Keratinocyte (primary cell): ENCODE measurements around the gene PCGF3. TPM values are rescaled to one million over a fixed set of nuclear protein-coding genes. Genes with fewer than 3 reads are reported as not detected.

Source experiments
- DNase-seq: peaks from one replicate; pipeline ENCODE4 v3.0.0-alpha.2; 2011; ENCODE audit warnings: low read depth, missing footprints, low spot score
- FAIRE-seq: peaks from 2 replicates; lab custom pipeline; 2011; peaks lifted over from hg19 to GRCh38; lab: Jason Lieb, UNC
- H2AFZ ChIP-seq: 2 replicates; pipeline ENCODE4 v1.6.0; 2012; ENCODE audit warnings: low read length, control low read depth, inconsistent platforms; ENCODE audit not compliant: control insufficient read depth
- H3K27ac ChIP-seq: 2 replicates; pipeline ENCODE4 v1.5.1; 2011; ENCODE audit warnings: low read length; ENCODE audit not compliant: control insufficient read depth, insufficient read depth
- H3K27me3 ChIP-seq: 3 replicates; pipeline ENCODE4 v1.6.0; 2011; ENCODE audit warnings: low read length; ENCODE audit not compliant: control insufficient read depth, insufficient read depth; ENCODE audit errors: extremely low read depth
- H3K36me3 ChIP-seq, 2 experiments: 2 replicates in 1 of 2; 3 replicates in 1 of 2; pipeline ENCODE4 v1.5.1; 2011; ENCODE audit warnings: low read length in 2 of 2, mild to moderate bottlenecking in 1 of 2; ENCODE audit not compliant: control insufficient read depth in 2 of 2, insufficient read depth in 2 of 2; ENCODE audit errors: extremely low read depth in 1 of 2
- H3K4me1 ChIP-seq: 3 replicates; pipeline ENCODE4 v1.5.1; 2011; ENCODE audit warnings: low read length; ENCODE audit not compliant: control insufficient read depth, insufficient read depth; ENCODE audit errors: extremely low read depth
- H3K4me2 ChIP-seq: 3 replicates; pipeline ENCODE4 v1.6.0; 2011; ENCODE audit warnings: low read depth, low read length; ENCODE audit not compliant: control insufficient read depth, insufficient read depth; ENCODE audit errors: extremely low read depth
- H3K4me3 ChIP-seq, 3 experiments: fragments of 200-600 bp in 1 of 3; sonication (generic) in 1 of 3; 2 replicates in 2 of 3; 3 replicates in 1 of 3; pipeline ENCODE4 v1.5.1; 2011 to 2016; ENCODE audit warnings: low read length in 3 of 3, mild to moderate bottlenecking in 3 of 3, control low read depth in 2 of 3, inconsistent platforms in 1 of 3, low read depth in 1 of 3, mixed read lengths in 1 of 3, mixed run types in 1 of 3, moderate library complexity in 1 of 3; ENCODE audit not compliant: control insufficient read depth in 2 of 3, insufficient read depth in 2 of 3; ENCODE audit errors: extremely low read depth in 1 of 3
- H3K79me2 ChIP-seq: 2 replicates; pipeline ENCODE4 v1.6.0; 2012; ENCODE audit warnings: low read length; ENCODE audit not compliant: control insufficient read depth, insufficient read depth
- H3K9ac ChIP-seq: 3 replicates; pipeline ENCODE4 v1.6.0; 2011; ENCODE audit warnings: low read length; ENCODE audit not compliant: control insufficient read depth, insufficient read depth; ENCODE audit errors: extremely low read depth
- H3K9me1 ChIP-seq: 3 replicates; pipeline ENCODE4 v1.6.0; 2011; ENCODE audit warnings: low read length; ENCODE audit not compliant: control insufficient read depth, insufficient read depth; ENCODE audit errors: extremely low read depth
- H3K9me3 ChIP-seq: 2 replicates; pipeline ENCODE4 v1.5.1; 2012; ENCODE audit warnings: low read depth, low read length; ENCODE audit not compliant: control insufficient read depth
- H4K20me1 ChIP-seq: 3 replicates; pipeline ENCODE4 v1.6.0; 2011; ENCODE audit warnings: low read length; ENCODE audit not compliant: control insufficient read depth, insufficient read depth; ENCODE audit errors: extremely low read depth
- EZH2 ChIP-seq: IDR thresholded peaks from one replicate; pipeline ENCODE4 v1.6.1; 2012; ENCODE audit warnings: inconsistent platforms, mild to moderate bottlenecking, low read length, moderate library complexity
- dilution Hi-C: fragments of 300-500 bp; cut with MboI; formaldehyde crosslinking; loops from one replicate; pipeline ENCODE4 v1.7.0; 2020; ENCODE audit warnings: low sequenced_read_pairs; ENCODE audit not compliant: extremely low pct_ligation_motif_present
- polyA plus RNA-seq, 5 experiments: library from polyadenylated mRNA; depleted of rRNA in 3 of 5; stranded (reverse) in 3 of 5; stranded (forward) in 1 of 5; unstranded in 1 of 5; fragments of >200 nt; gene quantifications; 1 replicate in 1 of 5; 2 replicates in 3 of 5; 3 replicates in 1 of 5; pipeline versions ENCODE4 v1.2.1 to v1.2.3, GENCODE V29; 2011 to 2012; ENCODE audit warnings: missing spikeins in 2 of 5, low read depth in 1 of 5, low replicate concordance in 1 of 5
- TF ChIP-seq, protein P1 (sequence below), 3 experiments: IDR thresholded peaks in 1 of 3; conservative IDR thresholded peaks in 1 of 3; optimal IDR thresholded peaks in 1 of 3; 2 replicates in 2 of 3; 3 replicates in 1 of 3; pipeline versions ENCODE3 to v1.5.1; 2011; ENCODE audit warnings: low read length in 3 of 3, mild to moderate bottlenecking in 3 of 3, moderate library complexity in 2 of 3, control low read depth in 1 of 3, inconsistent platforms in 1 of 3; ENCODE audit not compliant: insufficient read depth in 2 of 3; ENCODE audit errors: extremely low read depth in 1 of 3

The PCGF3 gene
- polyA plus RNA-seq, 1 donor (not counting 4 experiments of a cell fraction or from before 2014, with no cell fraction given) = 40.1 TPM

DNA sequence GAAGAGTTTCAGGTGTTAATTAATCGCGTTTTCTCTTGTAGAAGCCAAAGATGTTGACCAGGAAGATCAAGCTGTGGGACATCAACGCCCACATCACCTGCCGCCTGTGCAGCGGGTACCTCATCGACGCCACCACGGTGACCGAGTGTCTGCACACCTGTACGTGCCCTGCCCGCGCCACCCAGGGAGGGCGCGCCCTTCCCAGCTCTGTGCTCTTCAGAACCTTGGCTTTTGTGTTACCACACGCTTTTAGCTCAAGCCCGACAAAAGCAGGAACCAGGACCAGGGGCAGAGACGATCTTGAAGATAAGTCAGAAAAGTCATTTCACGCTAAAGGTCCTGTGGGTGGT lies 28.0 kb downstream of the PCGF3 start:
- no peak overlapping the region for H3K9ac ChIP-seq
- no peaks in the 10 kb centered on the region for H3K4me1 ChIP-seq
- no peaks in the 10 kb centered on the region for H3K9me3 ChIP-seq
- FAIRE-seq (no peak), DNase-seq (no peak)
- no peaks in the 10 kb centered on the region for H4K20me1 ChIP-seq
- peaks cover 32 to 42% of the 10 kb centered on the region in 2 experiments for H3K36me3 ChIP-seq
- H3K79me2 ChIP-seq = peaks cover 6% of the 10 kb centered on the region
- H3K9me1 ChIP-seq = no peaks in the 10 kb centered on the region
- no peak overlapping the region for H3K4me3 ChIP-seq
- H2AFZ ChIP-seq = no peak overlapping the region
- H3K4me2 ChIP-seq = no peak overlapping the region
- no peak overlapping the region for H3K27ac ChIP-seq
- H3K27me3 ChIP-seq = no peaks in the 10 kb centered on the region
- no peak for TF ChIP-seq EZH2
- TF ChIP-seq, protein P1, sequence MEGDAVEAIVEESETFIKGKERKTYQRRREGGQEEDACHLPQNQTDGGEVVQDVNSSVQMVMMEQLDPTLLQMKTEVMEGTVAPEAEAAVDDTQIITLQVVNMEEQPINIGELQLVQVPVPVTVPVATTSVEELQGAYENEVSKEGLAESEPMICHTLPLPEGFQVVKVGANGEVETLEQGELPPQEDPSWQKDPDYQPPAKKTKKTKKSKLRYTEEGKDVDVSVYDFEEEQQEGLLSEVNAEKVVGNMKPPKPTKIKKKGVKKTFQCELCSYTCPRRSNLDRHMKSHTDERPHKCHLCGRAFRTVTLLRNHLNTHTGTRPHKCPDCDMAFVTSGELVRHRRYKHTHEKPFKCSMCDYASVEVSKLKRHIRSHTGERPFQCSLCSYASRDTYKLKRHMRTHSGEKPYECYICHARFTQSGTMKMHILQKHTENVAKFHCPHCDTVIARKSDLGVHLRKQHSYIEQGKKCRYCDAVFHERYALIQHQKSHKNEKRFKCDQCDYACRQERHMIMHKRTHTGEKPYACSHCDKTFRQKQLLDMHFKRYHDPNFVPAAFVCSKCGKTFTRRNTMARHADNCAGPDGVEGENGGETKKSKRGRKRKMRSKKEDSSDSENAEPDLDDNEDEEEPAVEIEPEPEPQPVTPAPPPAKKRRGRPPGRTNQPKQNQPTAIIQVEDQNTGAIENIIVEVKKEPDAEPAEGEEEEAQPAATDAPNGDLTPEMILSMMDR (optimal IDR thresholded peaks at IDR 0.05 in 1 of 3, IDR thresholded peaks at IDR 0.05 in 1 of 3, conservative IDR thresholded peaks at IDR 0.05 in 1 of 3; ENCODE audit: extremely low read depth in 1 of 3, insufficient read depth in 2 of 3, low read length in 3 of 3) = no peak
- dilution Hi-C loops = no loop called here

DNA sequence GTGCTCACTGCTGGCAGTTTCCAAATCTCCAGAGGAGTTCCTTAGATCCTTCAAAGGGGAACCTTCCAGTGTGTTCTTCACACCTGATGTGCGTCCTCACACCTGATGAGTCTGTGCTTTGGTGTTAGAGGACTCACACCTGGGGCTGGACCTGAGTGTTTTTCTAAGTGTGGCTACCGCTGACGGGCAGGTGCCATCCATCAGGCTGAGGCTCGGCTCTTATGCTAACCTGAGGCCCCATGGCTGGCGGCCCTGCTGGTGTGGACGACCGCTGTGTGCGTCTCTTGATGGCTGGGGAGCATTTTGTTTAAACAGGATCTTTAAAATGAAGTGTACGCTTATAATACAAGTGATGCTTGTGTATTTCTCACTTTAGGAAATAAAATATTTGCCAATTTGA lies 28.4 kb downstream of the PCGF3 start:
- TF ChIP-seq, protein P1 (optimal IDR thresholded peaks at IDR 0.05 in 1 of 3, IDR thresholded peaks at IDR 0.05 in 1 of 3, conservative IDR thresholded peaks at IDR 0.05 in 1 of 3; ENCODE audit: extremely low read depth in 1 of 3, insufficient read depth in 2 of 3, low read length in 3 of 3) = no peak
- TF ChIP-seq EZH2 = no peak
- H3K4me1 ChIP-seq = no peaks in the 10 kb centered on the region
- H3K27me3 ChIP-seq = no peaks in the 10 kb centered on the region
- H3K9ac ChIP-seq = no peak overlapping the region
- no peak for FAIRE-seq
- no peak overlapping the region for H2AFZ ChIP-seq
- no peak overlapping the region for H3K27ac ChIP-seq
- no peaks in the 10 kb centered on the region for H3K9me1 ChIP-seq
- H3K79me2 ChIP-seq = peaks cover 6% of the 10 kb centered on the region
- DNase-seq = no peak
- dilution Hi-C loops = no loop called here
- peaks cover 32 to 42% of the 10 kb centered on the region in 2 experiments for H3K36me3 ChIP-seq
- H3K4me3 ChIP-seq = no peak overlapping the region
- no peak overlapping the region for H3K4me2 ChIP-seq
- H4K20me1 ChIP-seq = no peaks in the 10 kb centered on the region
- H3K9me3 ChIP-seq = no peaks in the 10 kb centered on the region
